OCI-LY3 (cell line): ENCODE results near the gene BEST4.

Source experiments
- H2AFZ ChIP-seq: fragments of 200-600, 300-600 bp; shearing (Covaris generic); 2 replicates; pipeline ENCODE4 v1.6.0; 2014; ENCODE audit warnings: antibody characterized with exemption, low read depth, low read length
- H3K27ac ChIP-seq: fragments of 200-600, 300-600 bp; sonication (generic); 2 replicates; pipeline ENCODE4 v1.5.1; 2014; ENCODE audit warnings: mild to moderate bottlenecking, low read length, moderate library complexity, mixed read lengths
- H3K27me3 ChIP-seq: fragments of 200-600, 300-600 bp; sonication (generic); 2 replicates; pipeline ENCODE4 v1.6.1; 2014; ENCODE audit warnings: low read depth, low read length, mixed read lengths
- H3K36me3 ChIP-seq: fragments of 200-600, 300-600 bp; sonication (generic); replicated peaks from 2 replicates; pipeline ENCODE3; 2014; ENCODE audit warnings: low read depth, low read length, mixed read lengths
- H3K4me1 ChIP-seq: fragments of 300-600, 200-600 bp; sonication (generic); 2 replicates; pipeline ENCODE4 v1.6.1; 2014; ENCODE audit warnings: low read length, mixed read lengths
- H3K4me2 ChIP-seq: fragments of 200-600, 300-600 bp; sonication (generic); 2 replicates; pipeline ENCODE4 v1.6.1; 2014; ENCODE audit warnings: low read length, mixed read lengths
- H3K4me3 ChIP-seq: fragments of 300-600, 200-600 bp; sonication (generic); 2 replicates; pipeline ENCODE4 v1.5.1; 2014; ENCODE audit warnings: antibody characterized with exemption, mild to moderate bottlenecking, low read length, moderate library complexity
- H3K79me2 ChIP-seq: fragments of 300-600, 200-600 bp; shearing (Covaris generic); 2 replicates; pipeline ENCODE4 v1.6.1; 2014; ENCODE audit warnings: mild to moderate bottlenecking, low read length, mixed read lengths
- H3K9ac ChIP-seq: fragments of 300-600, 200-600 bp; shearing (Covaris generic); 2 replicates; pipeline ENCODE4 v1.6.0; 2014; ENCODE audit warnings: mild to moderate bottlenecking, low read length, moderate library complexity
- H3K9me3 ChIP-seq: fragments of 200-600, 300-600 bp; shearing (Covaris generic); 2 replicates; pipeline ENCODE4 v1.6.1; 2014; ENCODE audit warnings: low read length, mixed read lengths; ENCODE audit not compliant: insufficient read depth
- H4K20me1 ChIP-seq: fragments of 200-600, 300-600 bp; sonication (generic); 2 replicates; pipeline ENCODE4 v1.6.1; 2016; ENCODE audit warnings: low read length, mixed read lengths; ENCODE audit not compliant: insufficient read depth
- CTCF ChIP-seq: fragments of 200-600, 300-600 bp; sonication (generic); IDR thresholded peaks from 2 replicates; pipeline ENCODE4 v1.5.1; 2014; ENCODE audit warnings: antibody characterized with exemption, low read length, low read depth
- EZH2phosphoT487 ChIP-seq: fragments of 200-600 bp; shearing (Covaris generic); IDR thresholded peaks from 2 replicates; pipeline ENCODE4 v1.6.1; 2018; ENCODE audit warnings: antibody characterized with exemption, mixed run types, low read depth

Gene BEST4

GRCh38 chr1:44778705-44779576 is 9.0 kb downstream of the BEST4 start:
- H3K4me1 ChIP-seq, result peaks cover 20% of the 10 kb centered on the region
- no peak overlapping the region for H3K4me3 ChIP-seq
- no peaks in the 10 kb centered on the region for H3K27me3 ChIP-seq
- no peak overlapping the region for H3K4me2 ChIP-seq
- H3K9me3 ChIP-seq, result no peaks in the 10 kb centered on the region
- no peak overlapping the region for H3K27ac ChIP-seq
- H2AFZ ChIP-seq, result no peak overlapping the region
- peaks cover 47% of the 10 kb centered on the region for H3K79me2 ChIP-seq
- TF ChIP-seq CTCF (no peak), EZH2phosphoT487 (no peak)
- peaks cover 46% of the 10 kb centered on the region for H3K36me3 ChIP-seq
- H3K9ac ChIP-seq, result no peak overlapping the region
- peaks cover 31% of the 10 kb centered on the region for H4K20me1 ChIP-seq

- Histone ChIP-seq H3K36me3 (peaks cover 46% of the 10 kb centered on the region), H3K79me2 (peaks cover 47% of the 10 kb centered on the region), H3K27ac (no peak overlapping the region)
Observed at GRCh38 chr1:44777969-44778635, 9.9 kb downstream of the BEST4 start.

GRCh38 chr1:44777547-44777946 is 10.4 kb downstream of the BEST4 start:
- Histone ChIP-seq H3K79me2 (peaks cover 47% of the 10 kb centered on the region), H3K27ac (no peak overlapping the region), H3K9me3 (no peaks in the 10 kb centered on the region), H3K36me3 (peaks cover 46% of the 10 kb centered on the region), H3K9ac (no peak overlapping the region), H3K4me2 (peak overlapping the region; percentile 97; the same call in 1 of the 2 replicates), H3K4me3 (peak overlapping the region; percentile 88; the same call in 1 of the 2 replicates), H3K27me3 (no peaks in the 10 kb centered on the region), H3K4me1 (peaks cover 13% of the 10 kb centered on the region), H4K20me1 (peaks cover 31% of the 10 kb centered on the region), H2AFZ (no peak overlapping the region)
- TF ChIP-seq EZH2phosphoT487, result no peak
- TF ChIP-seq CTCF, result no peak

More at GRCh38 chr1:44777969-44778635, 9.9 kb downstream of the BEST4 start:
- Histone ChIP-seq H4K20me1 (peaks cover 31% of the 10 kb centered on the region), H3K4me1 (peaks cover 13% of the 10 kb centered on the region), H2AFZ (no peak overlapping the region), H3K4me2 (no peak overlapping the region), H3K4me3 (no peak overlapping the region), H3K27me3 (no peaks in the 10 kb centered on the region), H3K9ac (no peak overlapping the region), H3K9me3 (no peaks in the 10 kb centered on the region)
- TF ChIP-seq CTCF, result no peak
- no peak for TF ChIP-seq EZH2phosphoT487

GRCh38 chr1:44776730-44777068 is 11.3 kb downstream of the BEST4 start:
- TF ChIP-seq CTCF (no peak), EZH2phosphoT487 (no peak)
- no peaks in the 10 kb centered on the region for H3K27me3 ChIP-seq
- H3K4me2 ChIP-seq, result peak overlapping the region; percentile 97
- peak overlapping the region; percentile 95 for H3K9ac ChIP-seq
- H3K9me3 ChIP-seq, result no peaks in the 10 kb centered on the region
- peaks cover 31% of the 10 kb centered on the region for H4K20me1 ChIP-seq
- peaks cover 13% of the 10 kb centered on the region for H3K4me1 ChIP-seq
- H3K27ac ChIP-seq, result peak overlapping the region; percentile 79
- no peak overlapping the region for H2AFZ ChIP-seq
- peaks cover 47% of the 10 kb centered on the region for H3K79me2 ChIP-seq
- peak overlapping the region; percentile 88 for H3K4me3 ChIP-seq
- peaks cover 43% of the 10 kb centered on the region for H3K36me3 ChIP-seq
